ENCODE data around the gene WDHD1. TPM values are rescaled to one million over a fixed set of nuclear protein-coding genes. Genes with fewer than 3 reads are reported as not detected.
A peak's percentile ranks its signal among the peaks of the same experiment; 100 is the strongest.
"Not testable (repeated sequence)": the region's sequence is repeated elsewhere in the genome, so short reads cannot be mapped to it uniquely, and the experiment has no call there.

Gene WDHD1
- total RNA-seq, 2 experiments from 2014 or later: 66.0 to 69.2 TPM

DNA sequence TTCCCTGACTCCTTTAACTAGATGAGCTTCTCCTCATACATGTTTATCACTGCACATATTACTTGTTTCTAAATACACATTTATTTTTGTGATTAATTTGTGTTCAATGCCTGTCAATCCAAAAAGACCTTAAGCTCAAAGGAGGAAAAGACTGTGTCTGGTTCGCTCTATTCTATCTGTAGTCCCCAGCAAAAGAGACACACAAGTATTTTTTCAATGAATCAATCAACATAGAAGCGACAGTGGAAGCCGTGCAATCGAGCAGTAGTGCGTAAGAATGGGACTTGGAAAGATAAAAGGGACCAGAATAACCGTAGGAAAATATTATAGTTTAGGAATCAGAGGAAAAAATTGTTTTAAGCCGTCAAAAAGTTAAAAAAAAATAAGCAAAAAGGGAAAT, 951 bp downstream of the WDHD1 start:
- no peaks in the 10 kb centered on the region for H3K27me3 Mint-ChIP-seq
- H3K27ac Mint-ChIP-seq: peak overlapping the region; percentile 96
- DNase-seq: no peak
- peaks cover 50% of the 10 kb centered on the region for H3K4me1 Mint-ChIP-seq
- H3K9me3 Mint-ChIP-seq: no peaks in the 10 kb centered on the region
- peak overlapping the region; percentile 96 for H3K4me3 Mint-ChIP-seq
- H3K36me3 Mint-ChIP-seq: peaks cover 44% of the 10 kb centered on the region

DNA sequence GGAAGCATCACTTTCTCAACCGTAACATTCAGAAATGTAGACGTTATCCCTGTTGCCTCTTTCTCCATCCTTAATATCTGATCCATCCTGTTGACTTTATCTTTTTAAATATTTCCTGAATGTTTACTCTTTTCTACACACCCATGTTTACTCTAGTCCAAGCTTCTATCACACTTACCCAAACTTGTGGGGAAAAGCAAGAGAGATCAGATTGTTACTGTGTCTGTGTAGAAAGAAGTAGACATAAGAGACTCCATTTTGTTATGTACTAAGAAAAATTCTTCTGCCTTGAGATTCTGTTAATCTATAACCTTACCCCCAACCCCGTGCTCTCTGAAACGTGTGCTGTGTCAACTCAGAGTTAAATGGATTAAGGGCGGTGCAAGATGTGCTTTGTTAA, 2.5 kb downstream of the WDHD1 start:
- H3K4me3 Mint-ChIP-seq, H3K9me3 Mint-ChIP-seq, DNase-seq, H3K27ac Mint-ChIP-seq, H3K27me3 Mint-ChIP-seq: not testable (repeated sequence)
- Mint-ChIP-seq H3K4me1 (peaks cover 46% of the 10 kb centered on the region), H3K36me3 (peaks cover 56% of the 10 kb centered on the region)

DNA sequence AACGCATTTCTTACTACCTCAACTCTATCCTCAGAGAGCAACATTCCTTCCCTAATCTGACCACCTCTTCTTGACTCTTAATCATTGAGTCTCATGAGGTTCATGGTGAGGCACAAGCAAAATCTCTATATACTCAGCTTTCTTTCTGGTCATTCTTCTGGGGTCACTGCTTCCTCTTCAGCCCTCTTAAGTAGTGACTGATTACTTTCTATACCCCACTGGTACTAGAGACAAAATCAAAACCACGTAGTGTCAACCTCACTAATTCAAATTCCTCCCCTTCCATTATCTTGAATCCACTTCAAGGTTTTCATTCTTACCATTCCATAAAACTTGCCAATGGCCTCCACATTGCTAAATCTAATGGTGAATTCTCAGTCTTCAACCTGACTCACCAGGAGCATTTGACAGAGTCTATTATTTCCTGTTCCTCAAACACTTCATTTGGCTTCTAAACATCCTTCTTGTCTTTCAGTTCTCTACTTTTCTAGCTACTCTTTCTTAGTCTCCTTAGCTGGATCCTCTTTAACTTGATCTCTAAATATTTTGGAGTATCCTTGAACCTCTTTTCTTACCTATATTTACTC, 6.8 kb downstream of the WDHD1 start:
- peaks cover 50% of the 10 kb centered on the region for H3K36me3 Mint-ChIP-seq
- no peak for DNase-seq

DNA sequence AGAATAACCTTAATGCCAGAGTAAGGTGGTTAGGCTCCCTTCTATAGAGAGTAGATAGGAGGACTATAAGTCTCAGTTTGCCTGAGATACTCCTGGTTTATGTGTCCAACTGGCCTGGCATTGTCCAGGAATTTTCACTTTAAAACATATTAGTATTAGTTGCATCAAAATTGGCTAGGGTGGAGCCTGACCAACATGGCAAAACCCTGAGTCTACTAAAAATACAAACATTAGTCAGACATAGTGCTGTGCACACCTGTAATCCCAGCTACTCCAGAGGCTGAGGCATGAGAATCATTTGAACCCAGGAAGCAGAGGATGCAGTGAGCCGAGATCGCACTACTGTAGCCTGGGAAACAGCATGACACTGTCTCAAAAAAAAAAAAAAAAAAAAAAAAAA, 11.9 kb downstream of the WDHD1 start:
- no peak for DNase-seq
- Mint-ChIP-seq H3K4me1 (peaks cover 5% of the 10 kb centered on the region), H3K27ac (no peak overlapping the region), H3K36me3 (peaks cover 53% of the 10 kb centered on the region), H3K9me3 (no peaks in the 10 kb centered on the region), H3K27me3 (no peaks in the 10 kb centered on the region), H3K4me3 (no peak overlapping the region)

More for the DNA sequence above, 6.8 kb downstream of the WDHD1 start:
- no peak overlapping the region for H3K4me3 Mint-ChIP-seq
- H3K4me1 Mint-ChIP-seq: peaks cover 23% of the 10 kb centered on the region
- no peak overlapping the region for H3K27ac Mint-ChIP-seq
- H3K9me3 Mint-ChIP-seq: no peaks in the 10 kb centered on the region
- H3K27me3 Mint-ChIP-seq: no peaks in the 10 kb centered on the region

DNA sequence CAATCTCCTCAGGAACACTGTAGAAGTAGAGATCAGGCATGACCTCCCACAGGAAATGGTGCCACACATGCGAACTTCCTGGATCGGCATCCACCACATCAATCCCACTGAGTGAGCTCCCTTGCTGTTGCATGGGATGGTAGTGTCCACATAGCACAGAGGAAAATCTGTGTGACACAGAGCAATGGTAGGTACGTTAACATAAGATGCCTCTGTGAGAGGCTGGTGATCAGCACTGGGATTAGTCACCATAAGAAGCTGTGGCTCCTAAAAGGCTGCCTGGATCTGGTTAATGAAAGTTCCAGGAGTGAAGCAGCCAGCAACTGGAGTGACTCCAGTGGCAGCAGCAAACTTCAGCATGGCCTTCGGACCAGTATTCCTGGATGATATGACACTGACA, 21.8 kb downstream of the WDHD1 start:
- Mint-ChIP-seq H3K9me3 (no peaks in the 10 kb centered on the region), H3K27ac (no peak overlapping the region), H3K27me3 (no peaks in the 10 kb centered on the region), H3K4me3 (no peak overlapping the region), H3K4me1 (no peaks in the 10 kb centered on the region), H3K36me3 (peaks cover 30% of the 10 kb centered on the region)
- DNase-seq: no peak

DNA sequence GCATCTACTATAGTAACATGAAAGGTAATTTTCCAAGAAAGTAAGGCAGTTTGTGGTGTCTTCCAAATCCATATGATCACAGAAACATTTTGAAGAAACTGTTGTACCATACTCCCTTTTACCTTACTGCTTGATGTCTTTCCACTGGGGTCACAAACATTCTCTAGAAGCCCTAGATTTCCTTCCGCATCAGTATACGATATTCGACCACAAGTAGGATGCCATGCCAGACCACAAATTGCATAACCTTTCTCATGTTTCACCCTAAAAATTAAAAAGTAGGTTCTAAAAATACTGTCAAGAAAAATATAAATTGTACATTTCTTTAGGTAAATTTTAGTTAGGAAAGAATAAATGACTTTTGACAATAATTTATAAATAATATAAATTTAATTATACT, 26.5 kb downstream of the WDHD1 start:
- H3K36me3 Mint-ChIP-seq: peaks cover 31% of the 10 kb centered on the region
- no peaks in the 10 kb centered on the region for H3K9me3 Mint-ChIP-seq
- H3K27ac Mint-ChIP-seq: no peak overlapping the region
- no peak for DNase-seq
- no peaks in the 10 kb centered on the region for H3K27me3 Mint-ChIP-seq
- H3K4me1 Mint-ChIP-seq: no peaks in the 10 kb centered on the region
- no peak overlapping the region for H3K4me3 Mint-ChIP-seq

DNA sequence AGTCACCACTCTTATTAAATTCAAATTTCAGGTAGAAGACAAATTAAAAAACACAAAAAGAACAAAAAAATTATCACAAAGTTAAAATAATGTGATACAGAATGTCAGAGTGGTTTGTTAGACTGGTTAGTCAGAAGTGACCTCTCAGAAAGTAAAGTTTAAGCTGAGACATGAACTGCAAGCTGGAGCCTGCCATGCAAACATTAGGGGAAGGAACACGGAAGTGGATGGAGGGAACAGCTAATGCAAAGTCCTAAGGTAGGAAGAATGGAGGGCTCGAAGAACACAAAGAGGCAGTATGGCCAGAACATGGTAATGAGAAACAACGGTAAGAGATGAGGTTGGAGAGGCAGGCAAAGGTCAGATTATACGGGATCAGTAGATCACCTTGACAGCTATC, 41.7 kb downstream of the WDHD1 start:
- peaks cover 42% of the 10 kb centered on the region for H3K36me3 Mint-ChIP-seq
- H3K9me3 Mint-ChIP-seq: no peaks in the 10 kb centered on the region
- DNase-seq: no peak
- no peak overlapping the region for H3K27ac Mint-ChIP-seq
- no peaks in the 10 kb centered on the region for H3K4me1 Mint-ChIP-seq
- H3K4me3 Mint-ChIP-seq: no peak overlapping the region
- no peaks in the 10 kb centered on the region for H3K27me3 Mint-ChIP-seq

DNA sequence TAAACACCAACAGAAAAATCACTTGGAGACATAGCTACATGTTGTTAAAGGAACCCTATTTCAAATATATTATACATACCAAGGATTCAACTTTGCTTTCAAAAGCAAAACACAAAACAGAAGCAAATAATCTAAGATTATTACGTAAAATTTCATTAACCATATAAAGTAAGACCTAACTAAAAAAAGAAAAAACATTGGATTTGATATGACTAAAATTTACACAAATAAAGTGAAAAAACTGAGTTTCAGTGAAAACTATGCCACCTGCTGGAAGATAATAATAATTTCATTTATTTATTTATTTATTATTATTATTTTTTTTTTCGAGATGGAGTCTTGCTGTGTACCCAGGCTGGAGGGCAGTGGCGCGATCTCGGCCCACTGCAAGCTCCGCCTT, 45.2 kb downstream of the WDHD1 start:
- Mint-ChIP-seq H3K9me3 (no peaks in the 10 kb centered on the region), H3K36me3 (peaks cover 43% of the 10 kb centered on the region), H3K27me3 (no peaks in the 10 kb centered on the region), H3K4me1 (no peaks in the 10 kb centered on the region), H3K27ac (no peak overlapping the region), H3K4me3 (no peak overlapping the region)
- DNase-seq: no peak

DNA sequence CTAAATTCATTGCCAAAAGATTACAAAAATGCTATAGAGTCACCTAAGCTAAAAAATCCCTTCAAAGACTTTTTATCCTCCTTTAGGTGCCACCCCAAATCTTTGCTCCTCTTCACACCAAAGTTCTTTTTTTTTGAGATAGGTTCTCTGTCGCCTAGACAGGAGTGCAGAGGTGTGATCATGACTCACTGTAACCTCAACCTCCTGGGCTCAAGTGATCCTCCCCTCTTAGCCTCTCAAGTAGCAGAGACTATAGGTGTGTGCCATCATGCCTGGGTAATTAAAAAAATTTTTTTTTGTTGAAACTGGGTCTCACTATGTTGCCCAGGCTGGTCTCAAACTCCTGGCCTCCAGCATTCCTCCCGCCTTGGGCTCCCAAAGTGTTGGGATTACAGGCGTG, 47.9 kb downstream of the WDHD1 start:
- DNase-seq: no peak
- Mint-ChIP-seq H3K4me1 (no peaks in the 10 kb centered on the region), H3K9me3 (no peaks in the 10 kb centered on the region), H3K4me3 (no peak overlapping the region), H3K36me3 (peaks cover 28% of the 10 kb centered on the region), H3K27ac (no peak overlapping the region), H3K27me3 (no peaks in the 10 kb centered on the region)

DNA sequence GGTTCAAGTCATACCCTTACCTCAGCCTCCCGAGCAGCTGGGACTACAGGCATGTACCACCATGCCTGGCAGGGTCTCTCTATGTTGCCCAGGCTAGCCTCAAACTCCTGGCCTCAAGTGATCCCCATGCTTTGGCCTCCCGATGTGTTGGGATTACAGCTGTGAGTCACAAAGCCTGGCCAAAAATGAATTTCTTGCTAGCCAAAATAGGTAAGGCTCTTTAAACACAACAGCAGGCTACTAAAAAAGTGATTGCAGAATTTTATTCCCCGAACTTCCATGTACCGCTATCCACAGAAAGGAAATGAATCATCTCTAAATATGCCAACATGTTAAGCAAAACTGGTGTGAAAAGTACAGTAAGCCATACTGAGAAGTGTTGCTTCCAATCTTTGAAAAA, 50.6 kb downstream of the WDHD1 start:
- no peak for DNase-seq
- Mint-ChIP-seq H3K27me3 (no peaks in the 10 kb centered on the region), H3K4me3 (no peak overlapping the region), H3K9me3 (no peaks in the 10 kb centered on the region), H3K4me1 (no peaks in the 10 kb centered on the region), H3K36me3 (peaks cover 34% of the 10 kb centered on the region), H3K27ac (no peak overlapping the region)

DNA sequence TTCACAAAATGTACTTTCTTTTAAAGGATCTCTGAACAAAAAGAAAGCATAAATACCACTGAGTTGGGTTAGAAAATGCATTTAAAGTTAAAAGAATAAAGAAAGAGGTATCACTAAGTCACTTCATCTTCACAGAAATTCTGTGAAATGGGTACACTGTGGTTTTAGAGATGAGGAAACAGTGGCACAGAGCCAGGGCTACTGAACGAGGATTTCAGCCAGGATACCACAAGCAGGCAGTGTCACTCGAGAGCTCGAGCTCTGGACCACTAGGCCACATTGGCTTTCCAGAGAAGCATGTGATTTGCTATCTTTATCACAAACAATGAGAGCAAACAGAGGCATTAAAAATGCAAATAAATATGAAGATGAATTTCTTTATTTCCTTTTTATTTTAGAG, 51.0 kb downstream of the WDHD1 start:
- Mint-ChIP-seq H3K4me1 (no peaks in the 10 kb centered on the region), H3K36me3 (peaks cover 37% of the 10 kb centered on the region), H3K9me3 (no peaks in the 10 kb centered on the region), H3K4me3 (no peak overlapping the region), H3K27me3 (no peaks in the 10 kb centered on the region), H3K27ac (no peak overlapping the region)
- no peak for DNase-seq

DNA sequence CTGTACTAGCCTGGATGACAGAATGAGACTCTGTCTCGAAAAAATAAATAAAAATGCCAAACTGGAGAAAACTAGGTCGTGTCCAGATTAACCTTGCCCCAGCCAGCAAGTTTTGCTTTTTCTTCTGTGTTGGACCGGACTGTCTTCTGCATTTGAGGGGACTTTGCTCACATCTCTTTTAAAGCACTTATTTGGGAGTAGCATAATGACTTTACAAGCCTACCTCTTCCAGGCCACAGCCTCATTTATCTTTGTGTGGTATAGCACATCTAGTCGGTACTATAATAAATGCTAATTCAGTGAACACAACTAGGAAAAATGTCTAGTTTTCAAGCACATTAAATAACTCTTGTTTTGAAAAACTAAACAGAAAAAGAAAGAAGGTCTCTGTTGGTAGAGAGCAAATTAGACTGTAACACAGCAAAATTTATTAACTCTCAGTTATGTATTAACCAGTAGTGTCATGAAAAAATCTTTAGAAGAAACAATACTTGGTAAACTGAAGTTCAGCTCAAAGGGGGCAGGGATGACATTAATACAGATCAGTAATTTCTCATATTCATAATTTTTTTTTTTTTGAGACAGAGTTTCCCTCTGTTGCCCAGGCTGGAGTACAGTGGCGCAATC, 52.0 kb downstream of the WDHD1 start:
- Mint-ChIP-seq H3K27me3 (no peaks in the 10 kb centered on the region), H3K4me1 (no peaks in the 10 kb centered on the region), H3K36me3 (peaks cover 40% of the 10 kb centered on the region), H3K27ac (no peak overlapping the region), H3K9me3 (no peaks in the 10 kb centered on the region), H3K4me3 (no peak overlapping the region)
- DNase-seq: no peak

DNA sequence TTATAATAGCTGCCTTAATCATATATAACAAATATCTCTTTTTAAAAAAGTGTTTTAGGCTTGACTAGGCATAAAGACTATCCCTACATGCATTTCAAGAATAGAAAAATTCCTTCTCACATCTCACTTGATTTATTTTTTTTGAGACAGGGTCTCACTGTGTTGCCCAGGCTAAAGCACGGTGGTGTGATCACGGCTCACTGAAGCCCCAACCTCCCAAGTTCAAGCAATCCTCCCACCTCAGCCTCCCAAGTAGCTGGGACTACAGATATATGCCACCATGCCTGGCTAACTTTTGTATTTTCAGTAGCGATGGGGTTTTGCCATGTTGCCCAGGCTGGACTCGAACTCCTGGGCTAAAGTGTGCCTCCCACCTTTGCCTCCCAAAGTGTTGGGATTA, 59.4 kb downstream of the WDHD1 start:
- Mint-ChIP-seq H3K36me3 (peaks cover 69% of the 10 kb centered on the region), H3K4me1 (no peaks in the 10 kb centered on the region), H3K9me3 (no peaks in the 10 kb centered on the region), H3K27me3 (no peaks in the 10 kb centered on the region), H3K27ac (no peak overlapping the region), H3K4me3 (no peak overlapping the region)
- no peak for DNase-seq

DNA sequence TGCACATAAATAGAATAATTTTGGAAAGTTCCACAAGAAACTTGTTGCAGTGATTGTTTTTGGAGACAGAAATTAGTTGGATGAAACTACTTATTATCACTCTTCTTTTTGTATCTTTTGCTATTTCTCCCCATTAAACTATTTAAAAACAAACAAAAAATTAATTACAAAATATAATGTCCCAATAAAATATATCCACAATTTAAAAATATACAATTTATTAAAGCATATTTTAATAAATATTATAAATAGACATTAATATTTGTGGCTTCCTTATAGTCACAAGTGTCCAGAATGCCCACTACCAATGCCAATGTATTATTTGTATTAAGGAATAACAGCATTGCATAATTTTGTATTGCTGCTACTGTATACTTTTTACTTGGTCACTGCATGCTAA, 71.8 kb downstream of the WDHD1 start:
- Mint-ChIP-seq H3K4me1 (no peaks in the 10 kb centered on the region), H3K36me3 (peaks cover 44% of the 10 kb centered on the region), H3K27ac (no peak overlapping the region), H3K4me3 (no peak overlapping the region), H3K27me3 (no peaks in the 10 kb centered on the region), H3K9me3 (peaks cover 3% of the 10 kb centered on the region)
- DNase-seq: no peak

DNA sequence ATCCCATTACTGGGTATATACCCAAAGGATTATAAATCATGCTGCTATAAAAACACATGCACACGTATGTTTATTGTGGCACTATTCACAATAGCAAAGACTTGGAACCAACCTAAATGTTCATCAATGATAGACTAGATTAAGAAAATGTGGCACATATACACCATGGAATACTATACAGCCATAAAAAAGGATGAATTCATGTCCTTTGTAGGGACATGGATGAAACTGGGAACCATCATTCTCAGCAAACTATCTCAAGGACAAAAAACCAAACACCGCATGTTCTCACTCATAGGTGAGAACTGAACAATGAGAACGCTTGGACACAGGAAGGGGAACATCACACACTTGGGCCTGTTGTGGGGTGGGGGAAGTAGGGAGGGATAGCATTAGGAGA, 73.3 kb downstream of the WDHD1 start:
- not testable (repeated sequence) for H3K27me3 Mint-ChIP-seq, H3K9me3 Mint-ChIP-seq, H3K27ac Mint-ChIP-seq, H3K4me1 Mint-ChIP-seq, H3K4me3 Mint-ChIP-seq, DNase-seq
- H3K36me3 Mint-ChIP-seq: peaks cover 52% of the 10 kb centered on the region

DNA sequence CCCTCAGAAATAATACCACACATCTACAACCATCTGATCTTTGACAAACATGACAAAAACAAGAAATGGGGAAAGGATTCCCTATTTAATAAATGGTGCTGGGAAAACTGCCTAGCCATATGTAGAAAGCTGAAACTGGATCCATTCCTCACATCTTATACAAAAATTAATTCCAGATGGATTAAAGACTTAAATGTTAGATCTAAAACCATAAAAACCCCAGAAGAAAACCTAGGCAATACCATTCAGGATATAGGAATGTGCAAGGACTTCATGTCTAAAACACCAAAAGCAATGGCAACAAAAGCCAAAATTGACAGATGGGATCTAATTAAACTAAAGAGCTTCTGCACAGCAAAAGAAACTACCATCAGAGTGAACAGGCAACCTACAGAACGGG, 74.1 kb downstream of the WDHD1 start:
- not testable (repeated sequence) for H3K4me3 Mint-ChIP-seq, H3K9me3 Mint-ChIP-seq, H3K4me1 Mint-ChIP-seq, DNase-seq, H3K27me3 Mint-ChIP-seq, H3K27ac Mint-ChIP-seq
- H3K36me3 Mint-ChIP-seq: peaks cover 58% of the 10 kb centered on the region

Measured in activated naive CD8-positive, alpha-beta T cell treated with anti-CD3 and anti-CD28 coated beads for 36 hours (primary cell).